DND-41 (cell line): Measurements from ENCODE around the gene FBLN7.

ENCODE experiments used
- CTCF ChIP-seq: IDR thresholded peaks from 2 replicates; pipeline ENCODE4 v1.5.1; 2012; ENCODE audit warnings: borderline replicate concordance, low read length, moderate library complexity, mild to moderate bottlenecking; ENCODE audit not compliant: poor library complexity, severe bottlenecking; ENCODE audit errors: extremely low read depth
- EZH2 ChIP-seq: IDR thresholded peaks from 3 replicates; pipeline ENCODE4 v1.6.1; 2012; ENCODE audit warnings: borderline replicate concordance, low read depth, mild to moderate bottlenecking, moderate library complexity, low read length, inconsistent platforms; ENCODE audit not compliant: severe bottlenecking

- TF ChIP-seq EZH2: no peak
- no peak for TF ChIP-seq CTCF
Measured at GRCh38 chr2:112199188-112199587, 61.0 kb downstream of the FBLN7 start.
